Breast epithelium (tissue), 3 donors: ENCODE measurements around the gene ITPR1.

Experiments used
- CTCF ChIP-seq, 3 donors: fragments of 450-650 bp; IDR thresholded peaks; one replicate each; pipeline ENCODE4 v1.5.1; 2016 to 2017; ENCODE audit warnings: antibody characterized with exemption in 3 of 3, mild to moderate bottlenecking in 3 of 3, moderate library complexity in 3 of 3
- POLR2A ChIP-seq: fragments of 450-650 bp; IDR thresholded peaks from one replicate; pipeline ENCODE4 v1.6.1; 2016; ENCODE audit warnings: antibody characterized with exemption, mild to moderate bottlenecking, moderate library complexity
- POLR2AphosphoS5 ChIP-seq, 3 donors: sonication (generic); formaldehyde crosslinking; IDR thresholded peaks; one replicate each; pipeline ENCODE4 v1.6.1; 2017; ENCODE audit warnings: antibody characterized with exemption in 3 of 3

GRCh38 chr3:4765212-4765611 lies 272.1 kb downstream of the ITPR1 start:
- TF ChIP-seq CTCF (IDR thresholded peaks at IDR 0.05): no peak
- TF ChIP-seq POLR2AphosphoS5 (IDR thresholded peaks at IDR 0.05): no peak
- no peak for TF ChIP-seq POLR2A
